Trophoblast cell (in vitro differentiated cells and primary cell): Measurements from ENCODE around the gene OPN1SW.
A peak's percentile ranks its signal among the peaks of the same experiment; 100 is the strongest.

Experiments
- DNase-seq, 2 donors: peaks; one replicate each; pipeline ENCODE4 v3.0.0-alpha.2; 2016
- H2AFZ ChIP-seq: 2 replicates; pipeline ENCODE4 v1.6.1; 2013; ENCODE audit warnings: low read length, moderate library complexity, mild to moderate bottlenecking; ENCODE audit not compliant: insufficient read depth, poor library complexity
- H2AK5ac ChIP-seq: 2 replicates; pipeline ENCODE4 v1.6.1; 2013; ENCODE audit warnings: mild to moderate bottlenecking, low read length
- H2BK120ac ChIP-seq: 2 replicates; pipeline ENCODE4 v1.6.1; 2013; ENCODE audit warnings: low read length, mild to moderate bottlenecking, moderate library complexity; ENCODE audit not compliant: insufficient read depth, poor library complexity
- H2BK12ac ChIP-seq: 2 replicates; pipeline ENCODE4 v1.6.1; 2013; ENCODE audit warnings: mild to moderate bottlenecking, low read length, moderate library complexity
- H2BK5ac ChIP-seq: 2 replicates; pipeline ENCODE4 v1.6.1; 2013; ENCODE audit warnings: low read length, low read depth, moderate library complexity, mild to moderate bottlenecking; ENCODE audit not compliant: poor library complexity
- H3K14ac ChIP-seq: 2 replicates; pipeline ENCODE4 v1.6.1; 2013; ENCODE audit warnings: mild to moderate bottlenecking, low read length
- H3K18ac ChIP-seq: 2 replicates; pipeline ENCODE4 v1.6.1; 2013; ENCODE audit warnings: mild to moderate bottlenecking, low read length
- H3K23ac ChIP-seq: 2 replicates; pipeline ENCODE4 v1.6.1; 2013; ENCODE audit warnings: low read length
- H3K27ac ChIP-seq: 2 replicates; pipeline ENCODE4 v1.5.1; 2013; ENCODE audit warnings: low read depth, mild to moderate bottlenecking, inconsistent platforms, low read length, moderate library complexity
- H3K27me3 ChIP-seq: 2 replicates; pipeline ENCODE4 v1.6.1; 2013; ENCODE audit warnings: inconsistent platforms, mild to moderate bottlenecking, low read length, moderate library complexity; ENCODE audit not compliant: insufficient read depth
- H3K36me3 ChIP-seq, 2 experiments: 1 replicate in 1 of 2; 2 replicates in 1 of 2; pipeline ENCODE4 v1.6.1; 2013; ENCODE audit warnings: low read length in 2 of 2, mild to moderate bottlenecking in 2 of 2, moderate library complexity in 1 of 2; ENCODE audit not compliant: insufficient read depth in 2 of 2, control insufficient read depth in 1 of 2
- H3K4ac ChIP-seq: 2 replicates; pipeline ENCODE4 v1.6.1; 2013; ENCODE audit warnings: low read depth, mild to moderate bottlenecking, low read length, moderate library complexity
- H3K4me1 ChIP-seq, 2 experiments: 1 replicate in 1 of 2; 2 replicates in 1 of 2; pipeline ENCODE4 v1.6.1; 2013; ENCODE audit warnings: low read length in 2 of 2, mild to moderate bottlenecking in 2 of 2, moderate library complexity in 1 of 2; ENCODE audit not compliant: insufficient read depth in 2 of 2, control insufficient read depth in 1 of 2
- H3K4me2 ChIP-seq: 2 replicates; pipeline ENCODE4 v1.6.1; 2013; ENCODE audit warnings: inconsistent platforms, mild to moderate bottlenecking, low read length, moderate library complexity
- H3K4me3 ChIP-seq: 2 replicates; pipeline ENCODE4 v1.5.1; 2013; ENCODE audit warnings: mild to moderate bottlenecking, low read depth, low read length, inconsistent platforms
- H3K79me1 ChIP-seq: one replicate; pipeline ENCODE4 v1.6.1; 2013; ENCODE audit warnings: low read length
- H3K79me2 ChIP-seq: 2 replicates; pipeline ENCODE4 v1.6.1; 2013; ENCODE audit warnings: low read length, mild to moderate bottlenecking; ENCODE audit not compliant: control insufficient read depth, insufficient read depth, poor library complexity
- H3K9ac ChIP-seq: 2 replicates; pipeline ENCODE4 v1.6.1; 2013; ENCODE audit warnings: mild to moderate bottlenecking, low read length
- H3K9me3 ChIP-seq: 2 replicates; pipeline ENCODE4 v1.6.1; 2013; ENCODE audit warnings: low read depth, mild to moderate bottlenecking, control low read depth, inconsistent platforms, low read length; ENCODE audit not compliant: insufficient read depth
- H4K12ac ChIP-seq: 2 replicates; pipeline ENCODE4 v1.6.1; 2013; ENCODE audit warnings: low read depth, mild to moderate bottlenecking, low read length, moderate library complexity
- H4K8ac ChIP-seq: 2 replicates; pipeline ENCODE4 v1.6.1; 2013; ENCODE audit warnings: low read depth, mild to moderate bottlenecking, low read length, moderate library complexity
- H4K91ac ChIP-seq: one replicate; pipeline ENCODE4 v1.6.1; 2013; ENCODE audit warnings: low read depth, mild to moderate bottlenecking, low read length, moderate library complexity
- WGBS: extraction: QIAGEN DNeasy Blood & Tissue Kit; methylation state at CpG from one replicate; pipeline ENCODE4 v1.1.7; 2013; ENCODE audit warnings: missing lambda C conversion rate; ENCODE audit not compliant: insufficient read length, insufficient coverage; ENCODE audit errors: extremely low coverage; 5-methylcytosine and 5-hydroxymethylcytosine counted together

The OPN1SW gene

DNA sequence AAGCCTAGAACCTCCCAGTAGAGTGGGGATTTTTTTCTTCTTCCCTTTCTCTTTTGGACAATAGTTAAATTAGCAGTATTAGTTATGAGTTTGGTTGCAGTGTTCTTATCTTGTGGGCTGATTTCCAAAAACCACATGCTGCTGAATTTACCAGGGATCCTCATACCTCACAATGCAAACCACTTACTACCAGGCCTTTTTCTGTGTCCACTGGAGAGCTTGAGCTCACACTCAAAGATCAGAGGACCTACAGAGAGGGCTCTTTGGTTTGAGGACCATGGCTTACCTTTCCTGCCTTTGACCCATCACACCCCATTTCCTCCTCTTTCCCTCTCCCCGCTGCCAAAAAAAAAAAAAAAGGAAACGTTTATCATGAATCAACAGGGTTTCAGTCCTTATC, 5.4 kb downstream of the OPN1SW start:
- Histone ChIP-seq H3K23ac (no peak overlapping the region), H2AFZ (no peak overlapping the region), H2BK12ac (no peak overlapping the region), H3K79me2 (no peaks in the 10 kb centered on the region), H3K18ac (no peak overlapping the region), H3K27ac (no peak overlapping the region), H4K8ac (no peak overlapping the region), H4K12ac (no peak overlapping the region), H3K4ac (no peak overlapping the region), H3K36me3 (peaks cover 22 to 56% of the 10 kb centered on the region in 2 experiments), H3K9ac (no peak overlapping the region), H3K4me1 (no peaks in the 10 kb centered on the region), H3K79me1 (no peaks in the 10 kb centered on the region), H3K14ac (no peak overlapping the region), H2BK5ac (no peak overlapping the region), H2AK5ac (no peak overlapping the region), H2BK120ac (no peak overlapping the region), H3K27me3 (no peaks in the 10 kb centered on the region), H3K9me3 (peaks cover 4% of the 10 kb centered on the region), H3K4me2 (no peak overlapping the region), H3K4me3 (no peak overlapping the region), H4K91ac (no peak overlapping the region)
- WGBS = no CpG with 5 or more reads among the region's 2 CpGs
- DNase-seq = no peak

DNA sequence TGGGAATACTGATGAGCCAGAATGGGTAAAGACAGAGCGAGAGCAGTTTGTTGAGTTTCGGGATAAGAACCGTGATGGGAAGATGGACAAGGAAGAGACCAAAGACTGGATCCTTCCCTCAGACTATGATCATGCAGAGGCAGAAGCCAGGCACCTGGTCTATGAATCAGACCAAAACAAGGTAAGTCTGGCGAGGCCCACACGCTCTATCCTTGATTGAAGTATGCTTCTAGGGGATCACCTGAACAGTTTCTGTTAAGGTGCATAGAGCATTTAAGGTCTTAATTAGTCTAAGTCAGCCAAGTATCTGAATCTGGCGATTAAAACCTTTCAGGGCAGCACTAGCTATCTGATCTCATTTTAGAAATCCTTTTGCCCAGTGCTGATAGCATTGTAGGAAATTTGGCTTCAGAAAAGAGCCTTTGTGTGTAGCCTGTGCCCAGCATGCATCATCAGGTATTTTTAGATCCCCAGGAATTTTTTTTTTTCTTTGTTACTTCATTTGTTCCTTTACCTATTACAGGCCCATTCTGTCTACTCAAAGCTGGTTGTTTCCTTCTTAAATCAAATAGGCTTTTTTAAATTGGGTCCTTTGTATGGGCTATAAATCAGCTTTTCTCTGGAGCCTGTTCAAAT, 8.0 kb downstream of the OPN1SW start:
- Histone ChIP-seq H3K23ac (no peak overlapping the region), H3K9ac (no peak overlapping the region), H3K9me3 (no peaks in the 10 kb centered on the region), H4K91ac (no peak overlapping the region), H3K4me2 (no peak overlapping the region), H2BK120ac (no peak overlapping the region), H4K12ac (no peak overlapping the region), H2BK12ac (no peak overlapping the region), H3K4me3 (no peak overlapping the region), H3K79me2 (no peaks in the 10 kb centered on the region), H3K4ac (no peak overlapping the region), H2BK5ac (no peak overlapping the region), H3K27me3 (no peaks in the 10 kb centered on the region), H3K36me3 (peaks cover 26 to 52% of the 10 kb centered on the region in 2 experiments), H3K27ac (no peak overlapping the region), H3K14ac (no peak overlapping the region), H3K79me1 (no peaks in the 10 kb centered on the region), H3K4me1 (no peaks in the 10 kb centered on the region), H2AFZ (no peak overlapping the region), H3K18ac (no peak overlapping the region), H2AK5ac (no peak overlapping the region), H4K8ac (no peak overlapping the region)
- no CpG with 5 or more reads among the region's 6 CpGs for WGBS
- no peak for DNase-seq

DNA sequence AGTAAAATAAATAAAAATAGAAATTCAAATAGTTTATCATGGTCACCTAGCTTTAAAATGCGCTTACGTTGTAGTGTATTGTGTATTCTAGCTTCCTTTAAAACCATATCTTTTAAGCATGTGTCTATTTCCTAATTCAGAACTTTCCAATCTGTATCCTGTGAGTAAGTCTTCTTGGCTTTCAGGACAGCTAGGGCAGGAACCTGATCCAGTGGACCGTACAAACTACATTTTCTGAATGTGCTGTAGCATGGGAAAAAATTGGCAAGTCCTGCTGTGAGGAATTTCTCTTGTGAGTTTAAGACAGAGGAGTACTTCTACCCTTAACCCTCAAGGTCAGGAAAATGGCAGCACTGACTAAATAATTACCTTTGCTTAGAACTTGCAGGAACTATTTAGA, 12.1 kb downstream of the OPN1SW start:
- no peak overlapping the region for H3K4me2 ChIP-seq
- no peak overlapping the region for H3K23ac ChIP-seq
- H3K79me2 ChIP-seq = no peaks in the 10 kb centered on the region
- H4K91ac ChIP-seq = no peak overlapping the region
- no peak overlapping the region for H3K4me3 ChIP-seq
- no CpG with 5 or more reads among the region's 3 CpGs for WGBS
- H2BK5ac ChIP-seq = no peak overlapping the region
- no peak overlapping the region for H4K8ac ChIP-seq
- H3K79me1 ChIP-seq = no peaks in the 10 kb centered on the region
- no peak overlapping the region for H3K18ac ChIP-seq
- H3K9ac ChIP-seq = no peak overlapping the region
- H2BK120ac ChIP-seq = no peak overlapping the region
- no peak overlapping the region for H2AFZ ChIP-seq
- H3K36me3 ChIP-seq = peaks cover 32 to 49% of the 10 kb centered on the region in 2 experiments
- H3K4ac ChIP-seq = no peak overlapping the region
- H3K4me1 ChIP-seq = no peaks in the 10 kb centered on the region
- H3K27me3 ChIP-seq = no peaks in the 10 kb centered on the region
- H4K12ac ChIP-seq = no peak overlapping the region
- H2AK5ac ChIP-seq = no peak overlapping the region
- H3K14ac ChIP-seq = no peak overlapping the region
- no peak overlapping the region for H3K27ac ChIP-seq
- no peaks in the 10 kb centered on the region for H3K9me3 ChIP-seq
- H2BK12ac ChIP-seq = no peak overlapping the region
- DNase-seq = peak in 1 of 2 donors; percentile 49

DNA sequence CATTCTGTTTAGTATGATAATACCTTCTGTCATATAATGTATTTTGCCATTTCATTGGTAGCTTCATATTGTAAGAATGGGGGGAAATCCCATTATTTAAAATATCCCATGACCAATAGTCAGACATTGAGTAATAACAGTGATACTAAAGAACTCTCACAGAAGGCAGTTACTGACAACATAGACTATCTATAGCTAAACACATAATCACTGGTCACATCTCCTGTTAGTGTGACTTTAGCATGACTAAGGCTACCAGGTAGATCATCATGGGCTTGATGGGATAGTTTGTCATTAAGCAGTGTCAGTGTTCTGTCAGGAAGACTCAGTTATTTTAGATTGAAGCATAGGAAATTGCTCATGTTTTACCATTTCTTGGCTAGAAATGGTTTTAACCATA, 16.4 kb downstream of the OPN1SW start:
- no peak overlapping the region for H2BK120ac ChIP-seq
- H2AK5ac ChIP-seq = no peak overlapping the region
- no peak overlapping the region for H3K27ac ChIP-seq
- H2BK5ac ChIP-seq = no peak overlapping the region
- H4K8ac ChIP-seq = no peak overlapping the region
- H3K14ac ChIP-seq = no peak overlapping the region
- H3K23ac ChIP-seq = no peak overlapping the region
- H3K27me3 ChIP-seq = no peaks in the 10 kb centered on the region
- peaks cover 24 to 52% of the 10 kb centered on the region in 2 experiments for H3K36me3 ChIP-seq
- no peak overlapping the region for H3K4me3 ChIP-seq
- H3K79me1 ChIP-seq = no peaks in the 10 kb centered on the region
- no peak overlapping the region for H2AFZ ChIP-seq
- no peak for DNase-seq
- no peak overlapping the region for H3K18ac ChIP-seq
- no peak overlapping the region for H4K91ac ChIP-seq
- no peaks in the 10 kb centered on the region for H3K9me3 ChIP-seq
- H3K9ac ChIP-seq = no peak overlapping the region
- no peak overlapping the region for H2BK12ac ChIP-seq
- no peak overlapping the region for H4K12ac ChIP-seq
- no peaks in the 10 kb centered on the region for H3K4me1 ChIP-seq
- H3K4me2 ChIP-seq = no peak overlapping the region
- no peaks in the 10 kb centered on the region for H3K79me2 ChIP-seq
- no peak overlapping the region for H3K4ac ChIP-seq
